Heart left ventricle (tissue), 16 donors: ENCODE data around the gene RNU1-3. TPM values are rescaled to one million over a fixed set of nuclear protein-coding genes. Genes with fewer than 3 reads are reported as not detected.

Source experiments
- ATAC-seq, 4 donors: fragments of 200-7000 bp; cut with Tn5 transposase; one replicate each; pipeline ENCODE4 v1.9.1; 2020 to 2022; ENCODE audit warnings: moderate library complexity in 4 of 4, mild to moderate bottlenecking in 3 of 4, moderate number of reproducible peaks in 1 of 4
- DNase-seq, 5 donors: peaks; one replicate each; pipeline ENCODE4 v3.0.0-alpha.2; 2020
- H3K27ac ChIP-seq, 12 donors: fragments of 200-600 bp; sonication (generic) in 4 of 12; one replicate each; pipeline versions ENCODE4 v1.5.0 to v1.8.0; 2016 to 2022; ENCODE audit warnings: mild to moderate bottlenecking in 2 of 12
- H3K27me3 ChIP-seq, 9 donors: fragments of 200-600 bp; sonication (generic) in 2 of 9; one replicate each; pipeline versions ENCODE4 v1.5.1 to v1.8.0; 2016 to 2022; ENCODE audit warnings: mild to moderate bottlenecking in 3 of 9
- H3K36me3 ChIP-seq, 9 donors: fragments of 200-600 bp; sonication (generic) in 2 of 9; one replicate each; pipeline versions ENCODE4 v1.5.0 to v1.8.0; 2018 to 2022; ENCODE audit warnings: mild to moderate bottlenecking in 2 of 9
- H3K4me1 ChIP-seq, 12 donors: fragments of 200-600 bp; sonication (generic) in 4 of 12; one replicate each; pipeline versions ENCODE4 v1.5.0 to v1.8.0; 2016 to 2022; ENCODE audit warnings: mild to moderate bottlenecking in 3 of 12
- H3K4me3 ChIP-seq, 12 donors: fragments of 200-600 bp; sonication (generic) in 4 of 12; one replicate each; pipeline versions ENCODE4 v1.5.0 to v1.8.0; 2017 to 2022; ENCODE audit warnings: mild to moderate bottlenecking in 9 of 12, moderate library complexity in 4 of 12
- H3K9me3 ChIP-seq, 12 donors: fragments of 200-600 bp; sonication (generic) in 4 of 12; one replicate each; pipeline versions ENCODE4 v1.5.0 to v1.8.0; 2016 to 2022; ENCODE audit warnings: mild to moderate bottlenecking in 1 of 12
- POLR2A ChIP-seq, 2 donors: fragments of 450-650 bp; IDR thresholded peaks; one replicate each; pipeline ENCODE4 v1.6.1; 2017; ENCODE audit warnings: antibody characterized with exemption in 2 of 2, mild to moderate bottlenecking in 2 of 2, moderate library complexity in 2 of 2
- WGBS, 4 donors: extraction: QIAGEN DNeasy Blood & Tissue Kit in 2 of 4; methylation state at CpG; one replicate each; pipeline versions ENCODE4 v1.1.5 to v1.1.7; 2013 to 2018; 5-methylcytosine and 5-hydroxymethylcytosine counted together
- intact Hi-C, 10 donors: fragments of 100-400 bp; cut with DNase I; formaldehyde crosslinking; loops; one replicate each; pipeline versions ENCODE4 v1.11.1 to v1.14.2; 2022
- polyA plus RNA-seq, 2 donors: library from polyadenylated mRNA; stranded (reverse); fragments of 200-250 nt; gene quantifications; one replicate each; pipeline ENCODE4 v1.2.3, GENCODE V29; 2013
- total RNA-seq, 9 donors: library from RNA; depleted of rRNA in 2 of 9; stranded (reverse); fragments of >200 nt in 2 of 9; fragmentation: NEBNext Ultra II Directional in 3 of 9; extraction: Animal tissue kit (Norgen Biotek cat#: 25700) in 3 of 9; gene quantifications; one replicate each; pipeline versions ENCODE4 v1.1.0 to v1.2.4, GENCODE V29; 2016 to 2023
- TF ChIP-seq, protein P1 (sequence below), 12 donors: fragments of 200-600 bp; sonication (generic) in 4 of 12; IDR thresholded peaks; one replicate each; pipeline versions ENCODE4 v1.5.0 to v1.8.0; 2018 to 2022; ENCODE audit warnings: antibody characterized with exemption in 12 of 12, mild to moderate bottlenecking in 5 of 12
- donor health status: ischemic (EF 13 %, LVEDD 7.1; RV severe dilation, severe dysfunction).
- donor health status: healthy with polysubstance abuse.
- donor health status: DM: no; HTN: yes; CAD: no.
- donor health status: DM: no; HTN: no; CAD: no.
- donor health status: ischemic (EF 25% LVEDD 6.9; RV normal size, moderate dysfunction).
- donor health status: ischemic (EF 25% LVEDD 5.7; RV mildly dilated, moderate dysfunction).
- donor health status: healthy.
- donor health status: DM: yes; HTN: yes; CAD: no.
- donor health status: ischemic (EF 35%, LVEDD 5.7; RV mildly dilated, moderate dysfunction).
- donor health status: nonischemic (EF 11% LVEDD 7.7; RV severe dilation, severe dysfunction).
- donor health status: DM: yes; HTN: yes; CAD: no.
- donor health status: PGD.
- donor health status: ischemic (EF 29% LVEDD 5.4; RV normal size, mild dysfunction).
- donor health status: nonischemic (EF 23%, LVEDD 6.1; RV moderate dilation, normal function).

The RNU1-3 gene
- total and polyA plus RNA-seq, 11 donors: 364 to 3,776 (median 2,470) TPM; not detected in 4

DNA sequence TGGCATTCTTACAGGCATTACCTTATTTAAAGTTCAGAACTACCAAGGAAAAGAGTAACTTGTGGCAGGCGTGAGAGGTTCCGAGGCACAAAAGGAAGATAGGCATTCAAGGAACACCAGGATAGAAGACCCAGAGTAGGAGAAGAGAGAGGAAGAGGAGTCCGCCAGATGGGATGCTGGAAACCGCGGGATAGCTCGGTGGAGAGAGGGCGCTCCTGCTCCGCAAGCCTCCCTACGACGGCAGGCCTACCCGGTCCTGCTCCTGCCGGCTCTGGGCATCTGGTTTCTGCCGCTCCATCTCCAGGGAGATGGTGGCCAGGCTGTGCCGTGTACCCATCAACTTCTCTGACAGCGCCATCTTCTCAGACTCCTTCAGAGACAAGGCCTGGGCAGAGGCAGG lies 48.0 kb downstream of the RNU1-3 start:
- H3K27ac ChIP-seq: no peak overlapping the region
- DNase-seq: peak; percentile 5 to 74 (median 22)
- TF ChIP-seq, protein P1, sequence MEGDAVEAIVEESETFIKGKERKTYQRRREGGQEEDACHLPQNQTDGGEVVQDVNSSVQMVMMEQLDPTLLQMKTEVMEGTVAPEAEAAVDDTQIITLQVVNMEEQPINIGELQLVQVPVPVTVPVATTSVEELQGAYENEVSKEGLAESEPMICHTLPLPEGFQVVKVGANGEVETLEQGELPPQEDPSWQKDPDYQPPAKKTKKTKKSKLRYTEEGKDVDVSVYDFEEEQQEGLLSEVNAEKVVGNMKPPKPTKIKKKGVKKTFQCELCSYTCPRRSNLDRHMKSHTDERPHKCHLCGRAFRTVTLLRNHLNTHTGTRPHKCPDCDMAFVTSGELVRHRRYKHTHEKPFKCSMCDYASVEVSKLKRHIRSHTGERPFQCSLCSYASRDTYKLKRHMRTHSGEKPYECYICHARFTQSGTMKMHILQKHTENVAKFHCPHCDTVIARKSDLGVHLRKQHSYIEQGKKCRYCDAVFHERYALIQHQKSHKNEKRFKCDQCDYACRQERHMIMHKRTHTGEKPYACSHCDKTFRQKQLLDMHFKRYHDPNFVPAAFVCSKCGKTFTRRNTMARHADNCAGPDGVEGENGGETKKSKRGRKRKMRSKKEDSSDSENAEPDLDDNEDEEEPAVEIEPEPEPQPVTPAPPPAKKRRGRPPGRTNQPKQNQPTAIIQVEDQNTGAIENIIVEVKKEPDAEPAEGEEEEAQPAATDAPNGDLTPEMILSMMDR (IDR thresholded peaks at IDR 0.05): no peak
- no peak for TF ChIP-seq POLR2A (IDR thresholded peaks at IDR 0.05)
- intact Hi-C loops: loop anchor here in 1 of 10 donors (2.0 kb wide), 1 partner anchor 14 kb away; no protein-coding TSS in a partner anchor
- no peak overlapping the region for H3K4me3 ChIP-seq
- peaks cover 0 to 8% (median 0%) of the 10 kb centered on the region in 9 donors for H3K27me3 ChIP-seq
- no peaks in the 10 kb centered on the region for H3K9me3 ChIP-seq
- H3K4me1 ChIP-seq: peaks cover 0 to 6% (median 5%) of the 10 kb centered on the region in 12 donors
- peaks cover 0 to 51% (median 35%) of the 10 kb centered on the region in 9 donors for H3K36me3 ChIP-seq
- WGBS, 4 donors: 77 to 78% (median 78%) methylated on average over 15 of the region's 15 CpGs
- no peak for ATAC-seq

DNA sequence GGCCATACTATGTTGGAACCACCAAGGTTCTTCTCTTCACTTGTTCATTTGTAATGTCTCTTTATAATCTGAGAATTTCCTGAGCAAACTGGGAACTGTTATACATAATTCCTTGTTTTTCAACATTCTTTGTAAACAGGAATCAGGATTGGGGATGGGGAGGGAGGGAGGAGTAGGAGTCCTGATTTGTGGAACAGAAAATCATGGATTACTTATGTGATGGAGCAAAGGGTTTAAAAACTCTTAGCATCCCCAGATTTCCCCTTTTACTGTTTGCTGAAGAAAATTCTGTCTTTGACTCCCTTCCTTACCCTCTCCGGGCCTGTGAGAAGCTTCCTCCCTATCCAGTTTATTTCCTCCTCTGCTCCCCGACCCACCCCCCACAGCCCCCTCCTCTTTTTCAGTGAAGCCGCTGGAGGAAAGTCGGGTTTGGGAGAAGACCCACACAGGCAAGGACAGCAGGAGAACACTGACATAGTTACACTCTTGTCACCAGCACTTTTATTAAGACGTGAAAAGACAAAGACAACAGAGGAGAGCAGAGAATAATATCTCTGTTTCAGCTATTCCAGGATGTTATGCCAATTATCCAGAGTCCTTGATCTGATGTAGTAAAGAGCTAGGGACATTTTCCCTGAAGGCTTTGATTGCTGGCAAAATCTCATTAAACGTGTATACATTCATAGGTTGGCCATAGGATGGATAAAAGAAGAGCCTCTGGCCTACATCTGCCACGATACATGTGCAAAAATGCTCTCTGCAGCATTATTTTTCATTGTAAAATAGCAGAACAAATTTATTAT lies 48.8 kb downstream of the RNU1-3 start:
- intact Hi-C loops: loop anchor here in 1 of 10 donors (2.0 kb wide), 1 partner anchor 15 kb away; no protein-coding TSS in a partner anchor
- H3K27ac ChIP-seq: no peak overlapping the region
- TF ChIP-seq, protein P1 (IDR thresholded peaks at IDR 0.05): no peak
- no peak for TF ChIP-seq POLR2A (IDR thresholded peaks at IDR 0.05)
- H3K4me1 ChIP-seq: peaks cover 0 to 11% (median 6%) of the 10 kb centered on the region in 12 donors
- peaks cover 0 to 8% (median 0%) of the 10 kb centered on the region in 9 donors for H3K27me3 ChIP-seq
- H3K4me3 ChIP-seq: no peak overlapping the region
- peaks cover 0 to 43% (median 28%) of the 10 kb centered on the region in 9 donors for H3K36me3 ChIP-seq
- DNase-seq (peak in 3 of 5 donors; percentile 5 to 17 (median 14)), ATAC-seq (no peak)
- WGBS, 4 donors: 70 to 78% (median 73%) methylated on average over 7 of the region's 7 CpGs
- no peaks in the 10 kb centered on the region for H3K9me3 ChIP-seq

DNA sequence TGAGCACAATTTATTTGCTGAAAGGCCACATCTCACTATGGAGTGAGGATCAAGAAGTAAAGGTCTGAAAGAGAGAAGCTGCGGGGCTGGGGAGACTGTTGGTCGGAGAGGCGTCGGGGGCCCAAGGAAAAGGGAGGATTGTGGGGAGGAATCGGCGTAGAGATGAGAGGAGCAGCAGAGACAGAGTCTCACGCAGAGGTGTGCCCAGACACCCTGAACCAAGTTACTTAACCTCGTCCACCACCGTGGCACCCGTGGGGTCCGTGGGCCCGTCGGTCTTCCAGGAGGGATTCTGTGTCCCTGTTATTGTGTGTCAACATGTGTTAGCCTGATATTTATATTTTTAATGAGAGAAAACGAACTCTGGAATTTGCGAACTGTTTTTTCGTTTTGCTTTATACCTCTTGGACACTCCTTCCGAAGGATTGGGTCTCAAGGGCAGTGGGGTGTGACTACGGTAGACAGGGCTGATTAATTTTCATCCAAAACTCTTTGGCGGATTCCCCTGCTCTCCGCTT lies 49.6 kb downstream of the RNU1-3 start:
- intact Hi-C loops: no loop called here
- ATAC-seq: no peak
- H3K27ac ChIP-seq: no peak overlapping the region
- H3K9me3 ChIP-seq: no peaks in the 10 kb centered on the region
- 88 to 93% (median 90%) methylated on average over 20 of the region's 20 CpGs for WGBS, 4 donors
- H3K27me3 ChIP-seq: peaks cover 0 to 10% (median 0%) of the 10 kb centered on the region in 9 donors
- TF ChIP-seq, protein P1 (IDR thresholded peaks at IDR 0.05): no peak
- no peak for TF ChIP-seq POLR2A (IDR thresholded peaks at IDR 0.05)
- H3K4me1 ChIP-seq: peaks cover 1 to 19% (median 12%) of the 10 kb centered on the region in 12 donors
- peaks cover 0 to 35% (median 20%) of the 10 kb centered on the region in 9 donors for H3K36me3 ChIP-seq
- no peak overlapping the region for H3K4me3 ChIP-seq
- peak in 4 of 5 donors; percentile 10 to 71 (median 20) for DNase-seq

Other genes with a start within 250 kb of the RNU1-3 start
- gene SPATA21, start 229.5 kb downstream of the RNU1-3 start, total RNA-seq: not detected
- gene SPATA21, start 229.5 kb downstream of the RNU1-3 start, polyA plus RNA-seq: under 1 TPM; 0.06 to 0.08 TPM
- 10 to 100 TPM; 10.7 to 53.0 (median 12.1) TPM for gene NECAP2, start 226.2 kb downstream of the RNU1-3 start, total RNA-seq
- 10 to 100 TPM; 11.2 to 19.7 TPM for gene NECAP2, start 226.2 kb downstream of the RNU1-3 start, polyA plus RNA-seq
- 1,000 to 10,000 TPM in 6 of 9 donors, 100 to 1,000 TPM in 1, not detected in 2; 364 to 3,776 (median 2,470) TPM for gene RNU1-1, start 152.7 kb downstream of the RNU1-3 start, total RNA-seq
- gene RNU1-1, start 152.7 kb downstream of the RNU1-3 start, polyA plus RNA-seq: not detected
- gene NBPF1, start 53.4 kb downstream of the RNU1-3 start, total RNA-seq: 10 to 100 TPM in 8 of 9 donors, 1 to 10 TPM in 1; 4.7 to 18.2 (median 14.3) TPM
- 1 to 10 TPM; 4.4 to 4.8 TPM for gene NBPF1, start 53.4 kb downstream of the RNU1-3 start, polyA plus RNA-seq
- gene RNU1-4, start 73.6 kb upstream of the RNU1-3 start, total RNA-seq: 1,000 to 10,000 TPM in 6 of 9 donors, 100 to 1,000 TPM in 1, not detected in 2; 364 to 3,776 (median 2,470) TPM
- gene RNU1-4, start 73.6 kb upstream of the RNU1-3 start, polyA plus RNA-seq: not detected
- 1,000 to 10,000 TPM in 6 of 9 donors, 100 to 1,000 TPM in 1, not detected in 2; 364 to 3,776 (median 2,470) TPM for gene RNU1-2, start 229.0 kb upstream of the RNU1-3 start, total RNA-seq
- gene RNU1-2, start 229.0 kb upstream of the RNU1-3 start, polyA plus RNA-seq: not detected